ENCODE data around the gene RFC1.
"Not testable (repeated sequence)": the region's sequence is repeated elsewhere in the genome, so short reads cannot be mapped to it uniquely, and the experiment has no call there.

RFC1 gene

DNA sequence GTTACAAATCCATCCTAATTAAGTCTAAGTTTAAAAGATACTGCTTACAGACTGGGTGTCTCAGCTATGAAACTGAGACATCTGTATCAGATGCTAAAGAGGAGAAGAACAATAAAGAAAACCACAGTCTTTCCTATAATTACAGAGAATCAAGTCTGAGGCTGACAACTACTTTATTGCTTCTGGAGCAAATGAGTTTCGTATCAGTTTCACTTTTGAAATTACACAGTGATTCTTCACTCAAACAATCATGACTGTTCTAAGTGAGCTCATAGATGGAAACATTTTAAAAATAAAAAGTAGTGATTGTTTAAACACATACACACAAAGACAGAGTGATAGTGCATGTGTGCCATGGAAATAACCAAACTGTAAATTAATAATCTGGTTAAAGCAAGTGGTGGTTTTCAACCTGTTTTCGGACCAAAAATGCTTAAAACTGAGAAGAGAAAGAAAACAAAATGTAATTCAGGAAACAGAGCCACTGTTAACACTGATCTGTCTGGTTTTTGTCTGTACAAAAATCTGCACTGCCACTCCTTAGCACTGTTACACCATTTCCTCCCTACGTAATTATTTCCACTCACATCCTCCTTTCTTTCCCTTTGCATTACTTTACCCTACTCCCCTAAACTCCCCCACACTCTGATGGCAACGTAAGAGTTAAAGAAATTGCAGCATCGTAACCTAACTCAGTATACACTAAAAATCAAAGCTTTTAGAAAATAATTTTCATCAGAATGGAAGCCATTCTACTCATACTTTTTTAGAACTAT lies 12.5 kb downstream of the RFC1 start:
- DNase-seq = no peak

DNA sequence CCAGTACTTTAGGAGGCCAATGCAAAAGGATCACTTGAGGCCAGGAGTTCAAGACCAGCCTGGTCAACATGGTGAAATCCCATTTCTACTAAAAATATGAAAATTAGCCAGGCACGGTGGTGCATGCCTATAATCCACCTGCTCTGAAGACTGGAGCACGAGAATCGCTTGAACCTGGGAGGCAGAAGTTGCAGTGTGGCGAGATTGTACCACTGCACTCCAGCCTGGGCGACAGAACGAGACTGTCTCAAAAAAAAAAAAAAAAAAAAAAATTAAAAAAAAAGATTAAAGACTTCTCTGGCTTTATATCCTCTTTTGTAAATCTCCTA lies 13.0 kb downstream of the RFC1 start:
- DNase-seq = not testable (repeated sequence)

DNA sequence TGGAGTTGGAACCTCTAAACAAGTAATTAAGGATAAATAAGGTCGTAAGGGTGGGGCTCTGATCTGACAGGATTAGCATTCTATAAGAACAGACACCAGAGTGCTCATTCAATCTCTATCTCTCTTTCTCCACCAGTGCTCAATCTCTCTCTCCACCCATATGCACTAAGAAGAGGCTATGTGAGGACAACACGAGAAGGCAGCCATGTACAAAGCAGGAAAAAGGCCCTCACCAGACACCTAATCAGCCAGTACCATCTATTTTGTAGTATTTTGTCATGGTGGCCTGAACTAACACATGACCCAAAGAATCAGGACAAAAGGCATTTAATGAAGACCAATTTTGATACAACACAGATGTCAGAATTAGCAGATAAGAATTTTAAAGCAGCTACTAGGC lies 16.8 kb downstream of the RFC1 start:
- DNase-seq = no peak

DNA sequence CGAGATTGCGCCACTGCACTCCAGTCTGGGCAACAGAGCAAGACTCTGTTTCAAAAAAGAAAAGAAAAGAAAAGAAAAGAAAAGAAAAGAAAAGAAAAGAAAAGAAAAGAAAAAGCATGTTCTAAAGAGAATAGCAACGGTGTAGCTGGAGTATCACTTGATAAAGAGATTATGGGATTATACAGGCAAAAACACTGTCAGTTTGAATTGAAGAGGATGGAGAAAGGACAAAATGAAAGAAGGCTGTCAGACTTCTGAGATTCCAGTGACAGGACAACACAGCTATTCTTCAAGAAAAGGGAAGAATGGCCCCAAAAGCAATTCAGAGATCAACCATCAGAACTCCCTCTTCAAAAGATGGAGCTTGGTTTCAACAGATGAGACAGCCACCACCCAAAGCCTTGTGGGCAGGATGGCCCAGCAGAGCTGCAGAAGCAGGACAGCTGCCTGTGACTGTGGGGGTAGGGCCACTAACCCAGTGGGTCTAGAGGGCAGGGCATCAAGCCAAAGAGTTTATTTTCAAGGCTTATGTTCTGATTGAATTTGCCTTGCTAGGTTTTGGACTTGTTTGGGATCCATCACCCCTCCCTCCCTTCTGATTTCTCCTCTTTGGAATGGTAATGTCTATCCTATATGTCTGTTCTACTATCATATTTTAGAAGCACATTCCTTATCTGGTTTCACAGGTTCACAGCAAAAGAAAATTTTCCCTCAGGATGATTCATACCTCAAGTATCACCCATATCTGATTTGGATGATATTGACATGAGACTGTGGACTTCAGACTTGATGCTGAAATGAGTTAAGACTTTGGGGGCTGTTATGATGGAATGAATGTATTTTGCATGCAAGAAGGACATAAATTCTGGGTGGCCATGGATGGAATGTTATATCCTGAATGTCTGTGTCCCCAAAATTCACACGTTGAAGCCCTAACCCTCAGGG lies 17.5 kb downstream of the RFC1 start:
- DNase-seq = no peak

DNA sequence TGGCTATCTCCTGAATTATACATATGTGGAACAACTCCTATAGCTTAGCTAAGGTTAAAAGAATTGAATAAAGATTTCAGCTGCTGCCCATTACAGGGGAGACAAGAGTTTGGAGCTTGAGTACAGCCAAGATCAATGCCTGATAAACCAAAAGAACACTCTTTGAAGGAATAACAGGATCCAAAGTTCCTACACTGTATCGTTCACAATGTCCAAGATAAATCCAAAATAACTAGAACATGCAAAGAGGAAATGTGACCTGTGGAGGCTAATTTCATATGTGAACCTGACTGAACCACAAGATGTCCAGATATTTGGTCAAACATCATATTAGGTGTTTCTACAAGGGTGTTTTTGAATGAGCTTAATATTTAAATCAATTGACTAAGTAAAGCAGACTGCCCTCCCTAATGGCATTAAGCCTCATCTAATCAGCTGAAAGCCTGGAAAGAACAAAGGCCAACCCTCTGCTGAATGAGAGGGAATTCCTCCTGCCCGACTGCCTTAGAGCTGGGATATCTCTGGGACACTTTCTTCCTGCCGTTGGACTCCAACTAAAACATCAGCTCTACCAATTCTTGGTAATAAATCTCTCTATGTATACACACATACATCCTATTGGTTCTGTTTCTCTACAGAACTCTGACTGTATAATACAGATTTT lies 19.2 kb downstream of the RFC1 start:
- no peak for DNase-seq

DNA sequence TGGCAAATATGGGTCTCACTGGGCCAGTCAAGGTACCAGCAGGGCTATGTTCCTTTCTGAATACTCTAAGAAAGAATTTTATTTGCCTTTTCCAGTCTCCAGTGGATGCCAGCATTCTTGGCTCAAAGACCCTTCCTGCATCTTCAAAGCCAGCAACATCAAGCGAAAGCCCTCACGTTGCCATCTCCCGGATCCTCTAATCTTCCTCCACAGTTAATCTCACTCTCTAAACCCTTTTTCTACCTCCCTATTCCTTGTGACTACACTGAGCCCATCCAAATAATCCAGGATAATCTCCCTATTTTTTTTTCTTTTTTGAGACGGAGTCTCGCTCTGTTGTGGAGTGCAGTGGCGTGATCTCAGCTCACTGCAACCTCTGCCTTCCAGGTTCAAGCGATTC lies 23.4 kb downstream of the RFC1 start:
- no peak for DNase-seq

DNA sequence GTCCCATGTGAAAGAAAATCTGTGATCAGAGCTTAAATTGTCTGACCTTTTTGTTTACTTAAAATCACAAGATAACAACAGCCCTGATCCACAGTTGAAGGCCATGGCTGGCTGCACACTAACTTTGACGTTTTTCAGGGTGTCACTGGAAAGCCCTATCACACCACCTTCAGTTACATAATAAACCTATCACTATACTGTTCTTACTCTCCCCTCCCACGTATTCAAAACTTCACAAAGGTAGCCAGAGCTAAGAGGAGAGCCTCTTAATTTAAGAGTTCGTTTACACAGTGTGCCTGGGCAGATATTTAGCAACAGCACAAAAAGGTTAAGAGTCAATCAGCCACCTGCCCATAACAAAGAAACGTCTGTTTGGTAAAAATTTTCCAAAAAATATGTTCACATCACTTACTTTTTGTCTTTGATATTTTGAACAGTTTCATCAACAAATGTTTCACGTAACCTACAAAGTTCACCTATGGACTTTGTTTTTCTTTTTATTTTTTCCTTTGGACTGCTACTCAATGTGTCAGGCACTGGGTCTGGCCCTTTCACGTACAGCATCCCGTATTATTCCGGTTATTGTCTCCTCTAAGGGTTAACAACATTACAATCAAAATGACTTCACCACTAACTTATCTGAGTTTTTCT lies 25.0 kb downstream of the RFC1 start:
- no peak for DNase-seq

DNA sequence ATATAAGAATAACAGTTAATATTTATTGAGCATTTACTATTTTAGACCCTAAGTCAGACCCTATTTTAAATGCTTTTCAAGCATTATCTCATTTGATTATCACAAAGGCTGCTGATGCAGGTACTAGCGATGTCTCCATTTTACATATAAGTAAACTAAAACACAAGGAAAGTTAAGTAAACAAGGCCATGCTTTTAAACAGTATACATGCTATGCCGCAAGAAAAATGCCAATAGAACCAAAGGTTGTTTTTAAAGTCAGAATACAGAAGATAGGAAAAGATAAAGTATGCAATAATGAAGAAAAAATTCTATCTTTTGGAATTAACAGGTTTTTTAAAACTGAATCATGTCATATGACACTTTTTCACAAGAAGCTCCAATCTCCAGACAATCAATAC lies 26.2 kb downstream of the RFC1 start:
- no peak for DNase-seq

DNA sequence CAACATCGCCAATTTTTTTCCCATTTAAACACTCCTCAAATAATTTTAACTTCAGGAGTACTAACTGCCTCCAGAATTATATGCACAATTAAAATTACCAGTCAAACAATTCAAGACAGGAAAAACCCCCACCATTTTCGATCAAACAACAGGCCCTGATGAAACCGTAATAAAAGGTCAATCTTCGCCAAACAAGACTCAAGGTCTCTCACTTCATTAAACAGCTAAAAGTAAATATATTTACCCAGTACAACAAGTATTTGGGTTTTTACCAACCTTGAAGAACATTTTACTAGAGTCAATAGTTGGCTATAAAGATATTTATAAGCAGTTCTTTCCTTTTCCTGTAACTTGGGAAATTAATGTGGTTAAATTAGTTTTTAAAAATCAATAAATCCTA lies 28.3 kb downstream of the RFC1 start:
- no peak for DNase-seq

DNA sequence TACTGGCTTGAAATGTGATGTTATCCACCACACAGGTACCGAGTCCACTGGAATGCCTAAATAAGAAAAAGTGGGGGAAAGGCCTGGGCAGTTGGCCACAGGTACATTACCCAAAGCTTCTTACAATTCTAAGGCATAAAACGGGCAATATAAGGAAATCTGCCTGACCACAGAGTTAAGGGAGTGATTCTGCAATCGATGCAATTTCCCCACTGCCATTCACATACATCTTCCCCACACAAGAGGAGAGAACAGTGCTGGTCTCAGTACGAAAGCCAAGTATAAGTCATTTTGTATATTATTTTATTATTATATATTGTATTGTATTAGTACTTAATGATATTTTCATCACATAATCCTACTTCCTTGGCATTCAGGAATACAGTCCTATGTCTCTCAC lies 30.6 kb downstream of the RFC1 start:
- DNase-seq = no peak

DNA sequence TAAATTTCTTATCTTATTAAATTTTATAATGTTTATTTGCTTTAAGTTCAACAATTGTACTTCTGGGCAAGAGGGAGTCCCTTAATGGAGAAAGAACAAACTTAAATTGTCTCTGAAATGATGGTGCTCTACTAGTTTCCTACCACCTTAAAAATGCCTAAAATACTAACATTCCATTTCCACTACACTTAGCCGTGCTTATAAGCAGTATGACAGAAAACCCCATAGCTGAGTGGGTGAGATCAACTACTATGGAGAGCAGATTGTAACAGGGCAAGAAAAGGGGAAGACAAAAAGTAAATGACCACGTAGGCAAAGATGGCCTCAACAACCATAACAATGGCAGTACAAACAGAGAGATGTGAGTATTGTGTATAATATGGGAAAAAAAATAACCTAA lies 35.0 kb downstream of the RFC1 start:
- DNase-seq = no peak

DNA sequence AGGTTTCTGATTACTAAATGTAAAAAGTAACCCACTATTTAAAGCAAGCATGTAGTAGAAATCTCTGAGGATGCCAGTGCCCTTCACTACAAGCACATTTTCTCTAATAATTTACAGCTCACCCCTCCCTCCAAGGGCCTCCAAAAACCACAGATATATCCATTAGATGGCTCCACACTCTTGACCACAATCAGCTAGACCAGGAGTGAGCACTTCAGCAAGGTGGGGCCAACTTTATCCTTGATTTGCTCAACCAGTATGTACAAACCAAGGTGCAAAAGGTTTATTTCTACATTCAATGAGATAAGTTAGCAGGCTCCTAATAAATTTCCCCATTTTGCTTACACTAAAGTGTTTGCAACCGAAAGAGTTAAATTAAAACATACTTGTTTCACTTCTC lies 35.8 kb downstream of the RFC1 start:
- DNase-seq = no peak

DNA sequence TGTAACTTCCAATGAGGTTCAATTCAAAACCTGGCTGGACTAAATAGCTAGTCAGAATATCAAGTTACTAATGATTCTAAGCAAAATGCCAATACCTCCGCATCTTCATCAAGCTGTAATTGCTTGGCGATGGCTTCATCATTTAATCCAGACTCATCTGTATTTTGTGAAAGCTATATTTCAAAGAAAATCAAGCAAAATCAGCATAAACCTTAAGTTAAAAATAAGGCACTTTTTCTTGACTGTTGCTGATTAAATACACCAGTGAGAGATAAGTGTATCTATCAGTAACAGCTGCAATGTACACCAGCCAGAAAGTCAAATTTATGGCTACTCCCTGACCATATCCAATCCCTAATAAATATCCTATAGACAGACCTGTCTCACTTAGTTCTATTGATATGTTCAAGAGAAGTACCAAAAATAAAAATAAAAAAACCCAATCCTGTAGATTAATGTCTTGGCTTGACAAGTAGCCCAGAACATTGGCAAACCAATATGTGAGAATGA lies 39.6 kb downstream of the RFC1 start:
- no peak for DNase-seq

DNA sequence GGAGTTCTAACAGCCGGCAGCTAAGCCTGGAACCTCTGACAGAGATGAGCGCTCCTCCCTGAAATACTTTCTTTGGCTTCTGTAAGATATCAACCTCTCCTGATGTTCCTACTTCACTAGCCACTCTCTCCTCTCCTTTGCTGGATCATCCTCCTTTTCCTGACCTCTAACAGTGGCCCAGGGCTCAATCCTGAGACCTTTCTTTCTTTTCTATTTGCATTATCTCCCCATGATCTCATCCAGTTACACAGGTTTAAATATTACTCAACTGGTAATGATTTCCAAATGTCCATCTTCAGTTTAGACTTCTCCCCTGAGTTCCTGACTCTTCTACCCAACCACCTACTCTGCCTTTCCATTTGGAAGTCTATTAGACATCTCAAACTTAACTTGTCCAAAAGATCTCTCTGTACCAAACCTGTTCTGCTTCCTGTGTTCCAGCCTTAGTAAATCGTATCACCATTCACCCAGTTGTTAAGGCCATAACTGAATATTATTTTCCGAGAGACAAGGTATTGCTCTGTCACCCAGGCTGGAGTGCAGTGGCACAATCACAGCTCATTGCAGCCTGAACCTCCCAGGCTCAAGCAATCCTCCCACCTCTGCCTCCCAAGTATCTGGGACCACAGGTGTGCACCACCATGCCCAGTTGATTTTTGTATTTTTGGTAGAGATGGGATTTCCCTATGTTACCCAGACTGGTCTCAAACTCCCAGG lies 41.1 kb downstream of the RFC1 start:
- DNase-seq = no peak

DNA sequence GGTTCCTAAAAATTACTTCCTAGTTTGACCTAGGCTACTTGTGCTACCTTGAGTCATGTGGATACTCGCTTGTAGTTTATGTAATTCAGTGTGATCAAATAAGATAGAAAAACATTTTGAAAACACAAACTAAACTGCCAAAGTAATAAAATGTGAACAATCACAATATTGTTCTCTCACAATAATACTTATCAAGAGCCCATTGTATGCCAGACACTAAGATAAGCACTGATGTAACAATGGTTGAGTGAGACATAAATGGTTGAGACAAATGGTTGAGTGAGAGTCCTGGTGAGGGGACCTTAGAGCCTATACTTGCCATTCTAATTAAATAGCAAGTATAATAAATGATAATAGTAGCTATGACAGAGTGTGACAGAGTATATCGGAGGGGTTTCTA lies 41.7 kb downstream of the RFC1 start:
- no peak for DNase-seq

DNA sequence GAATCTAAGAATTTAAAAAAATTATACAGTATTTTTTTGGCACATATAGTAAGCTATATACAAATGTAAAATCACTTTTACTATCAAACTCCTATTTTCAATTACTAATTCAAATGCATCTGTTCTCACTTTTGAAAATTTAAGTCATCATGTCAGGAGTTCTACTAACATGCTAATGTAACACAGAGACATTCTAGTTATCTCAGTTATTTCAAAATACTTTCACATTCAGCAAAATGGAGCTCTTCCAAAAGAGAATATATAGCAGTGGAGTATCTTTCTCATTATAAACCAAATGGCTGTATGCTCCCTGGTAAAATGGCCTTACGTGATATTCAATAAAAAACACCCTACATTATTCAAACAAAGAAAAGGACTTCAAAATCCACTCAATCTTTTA lies 42.3 kb downstream of the RFC1 start:
- no peak for DNase-seq

DNA sequence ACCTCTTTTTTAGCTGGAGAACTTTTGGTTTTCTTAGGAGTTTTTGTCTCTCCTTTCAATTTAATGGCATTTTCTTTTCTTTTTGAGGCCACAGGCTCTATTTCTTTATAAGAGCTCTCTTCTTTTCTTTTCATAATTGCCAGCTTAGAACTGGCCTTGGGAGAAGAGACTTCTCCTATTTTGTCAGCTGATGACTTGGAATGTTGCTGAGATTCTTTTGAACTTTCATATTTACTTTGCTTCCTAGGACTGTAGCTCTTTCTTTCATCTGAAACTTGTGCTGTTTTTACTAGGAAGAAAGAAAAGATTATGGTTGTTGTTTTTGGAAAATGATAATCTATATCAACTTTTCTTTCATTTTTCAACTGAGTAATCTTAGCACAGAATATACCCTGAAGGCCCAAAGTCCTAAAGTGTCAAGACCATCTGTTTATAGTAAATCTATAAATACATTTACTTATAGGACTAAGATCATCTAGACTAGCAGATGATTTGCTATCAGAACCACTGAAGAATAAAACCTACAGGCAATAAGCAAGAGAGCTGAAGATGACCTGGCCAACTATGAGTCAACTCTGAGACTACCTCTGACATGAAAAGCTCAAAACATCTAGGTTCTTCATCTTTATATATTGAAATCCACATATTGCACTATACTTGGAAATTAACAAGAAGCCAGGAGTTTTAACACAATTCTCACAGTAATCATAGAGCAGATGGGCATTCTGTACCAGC lies 45.6 kb downstream of the RFC1 start:
- DNase-seq = no peak

DNA sequence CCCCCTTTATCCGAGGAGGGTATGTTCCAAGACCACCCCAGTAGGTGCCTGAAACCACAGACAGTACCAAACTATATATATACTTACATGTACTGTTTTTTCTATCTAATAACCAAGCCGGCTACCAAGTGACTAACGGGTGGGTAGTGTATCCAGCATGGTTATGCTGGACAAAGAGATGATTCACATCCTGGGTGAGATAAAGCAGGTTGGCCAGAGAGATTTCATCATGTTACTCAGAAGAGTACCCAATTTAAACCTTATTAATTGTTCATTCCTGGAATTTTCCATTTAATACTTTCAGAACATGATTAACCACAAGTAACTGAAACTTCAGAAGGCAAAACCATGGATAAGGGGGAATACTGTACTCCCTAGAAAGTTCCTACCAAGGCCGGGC lies 46.5 kb downstream of the RFC1 start:
- no peak for DNase-seq

DNA sequence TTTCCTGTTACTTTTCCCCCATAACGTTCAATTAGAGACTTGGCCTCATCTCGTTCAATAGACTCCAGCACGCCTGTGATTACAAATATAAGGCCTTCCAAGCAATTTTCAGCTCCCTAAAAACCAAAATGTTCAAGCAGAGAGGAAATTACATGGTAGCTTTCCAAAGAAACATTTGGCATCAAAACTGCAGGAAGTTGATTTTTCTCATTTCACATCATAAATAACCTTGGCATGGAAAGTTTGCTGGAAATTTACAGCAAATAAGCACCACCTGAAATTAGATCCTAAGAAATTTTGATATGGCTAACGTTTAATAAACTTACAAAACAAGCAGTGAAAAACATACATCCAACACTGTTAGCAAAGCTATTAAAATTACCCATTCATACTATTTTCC lies 53.3 kb downstream of the RFC1 start:
- no peak for DNase-seq

DNA sequence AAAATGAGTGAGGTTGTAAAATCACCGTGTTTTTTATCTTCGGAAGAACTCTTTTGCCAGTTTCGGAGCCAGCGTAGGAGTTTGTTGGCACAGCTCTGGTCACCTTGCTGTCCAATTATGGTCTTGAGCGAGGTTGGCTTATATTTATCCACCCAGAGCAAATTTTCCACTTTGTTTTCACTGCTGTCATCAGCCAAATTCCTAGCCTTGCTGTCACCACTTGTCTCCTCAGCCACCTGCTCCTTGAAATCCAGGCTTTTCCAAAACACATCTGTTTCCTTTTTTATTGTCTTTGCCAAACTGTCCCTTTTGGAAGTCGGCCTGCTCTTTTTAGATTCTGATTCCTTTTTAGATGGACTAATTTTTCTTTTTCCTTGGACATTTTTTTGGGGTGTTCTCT lies 57.6 kb downstream of the RFC1 start:
- DNase-seq = no peak

DNA sequence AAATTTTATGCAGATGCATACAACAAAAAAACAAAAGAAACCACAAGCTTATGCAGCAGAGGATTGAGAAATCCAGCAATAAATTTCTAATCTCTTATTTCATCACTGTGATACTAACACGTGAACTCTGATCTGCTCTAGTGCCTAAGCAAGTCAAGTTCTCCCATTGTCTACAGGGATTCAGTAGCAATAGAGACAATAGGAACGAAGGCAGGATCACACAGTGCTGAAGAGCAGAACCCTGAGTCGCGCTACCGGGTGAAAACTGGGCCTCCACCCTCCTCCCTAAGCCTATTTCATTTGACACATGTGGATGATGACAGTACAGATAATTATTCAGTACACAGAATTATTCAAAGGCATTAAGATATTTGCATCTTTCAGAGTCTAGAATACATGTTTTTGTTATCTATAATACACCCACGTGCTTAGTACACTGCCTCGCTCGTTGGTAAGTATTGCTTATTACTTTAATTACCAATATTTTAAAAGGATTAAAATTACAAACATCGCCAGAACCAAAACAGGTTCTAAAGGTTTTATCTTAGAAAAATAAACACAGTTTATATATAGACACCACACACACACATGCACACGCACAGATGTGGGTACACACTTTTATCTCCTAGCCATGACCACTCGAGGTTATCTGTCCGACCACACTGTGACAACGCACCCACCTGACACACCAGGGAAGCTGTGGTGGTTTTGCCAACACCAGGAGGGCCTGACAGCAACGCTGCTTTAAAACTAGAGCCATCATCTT lies 60.1 kb downstream of the RFC1 start:
- no peak for DNase-seq
